Lower leg skin (tissue), 3 donors: ENCODE data around the gene YBX3.

Source experiments
- POLR2A ChIP-seq, 2 donors: fragments of 450-650 bp; IDR thresholded peaks; one replicate each; pipeline ENCODE4 v1.6.1; 2016 to 2017; ENCODE audit warnings: antibody characterized with exemption in 2 of 2, mild to moderate bottlenecking in 1 of 2, moderate library complexity in 1 of 2
- TF ChIP-seq, protein P1 (sequence below), 3 donors: fragments of 450-650 bp; IDR thresholded peaks; one replicate each; pipeline ENCODE4 v1.5.1; 2016; ENCODE audit warnings: antibody characterized with exemption in 3 of 3, mild to moderate bottlenecking in 3 of 3, moderate library complexity in 2 of 3

DNA sequence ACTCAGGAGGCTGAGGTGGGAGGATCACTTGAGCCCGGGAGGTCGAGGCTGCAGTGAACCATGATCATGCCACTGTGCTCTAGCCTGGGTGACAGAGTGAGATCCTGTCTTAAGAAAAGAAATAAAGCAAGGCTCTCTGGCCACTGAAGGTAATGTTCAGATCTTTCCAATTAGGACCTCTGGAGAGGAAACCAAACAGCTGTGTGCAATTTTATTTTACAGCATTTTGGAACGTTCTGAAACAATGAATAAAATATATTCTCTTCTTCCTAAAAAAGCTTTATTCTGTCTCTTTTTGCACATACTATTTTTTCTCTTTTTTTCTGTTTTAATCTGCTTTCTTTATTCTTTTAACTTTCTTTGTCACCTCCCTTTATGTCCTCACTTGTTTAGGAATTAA lies 5.0 kb upstream of the YBX3 start:
- TF ChIP-seq, protein P1, sequence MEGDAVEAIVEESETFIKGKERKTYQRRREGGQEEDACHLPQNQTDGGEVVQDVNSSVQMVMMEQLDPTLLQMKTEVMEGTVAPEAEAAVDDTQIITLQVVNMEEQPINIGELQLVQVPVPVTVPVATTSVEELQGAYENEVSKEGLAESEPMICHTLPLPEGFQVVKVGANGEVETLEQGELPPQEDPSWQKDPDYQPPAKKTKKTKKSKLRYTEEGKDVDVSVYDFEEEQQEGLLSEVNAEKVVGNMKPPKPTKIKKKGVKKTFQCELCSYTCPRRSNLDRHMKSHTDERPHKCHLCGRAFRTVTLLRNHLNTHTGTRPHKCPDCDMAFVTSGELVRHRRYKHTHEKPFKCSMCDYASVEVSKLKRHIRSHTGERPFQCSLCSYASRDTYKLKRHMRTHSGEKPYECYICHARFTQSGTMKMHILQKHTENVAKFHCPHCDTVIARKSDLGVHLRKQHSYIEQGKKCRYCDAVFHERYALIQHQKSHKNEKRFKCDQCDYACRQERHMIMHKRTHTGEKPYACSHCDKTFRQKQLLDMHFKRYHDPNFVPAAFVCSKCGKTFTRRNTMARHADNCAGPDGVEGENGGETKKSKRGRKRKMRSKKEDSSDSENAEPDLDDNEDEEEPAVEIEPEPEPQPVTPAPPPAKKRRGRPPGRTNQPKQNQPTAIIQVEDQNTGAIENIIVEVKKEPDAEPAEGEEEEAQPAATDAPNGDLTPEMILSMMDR (IDR thresholded peaks at IDR 0.05), result no peak
- no peak for TF ChIP-seq POLR2A (IDR thresholded peaks at IDR 0.05)
